PFSK-1 (cell line): Measurements from ENCODE around the gene SLC39A11.

ENCODE experiments used
- FOXP2 ChIP-seq: optimal IDR thresholded peaks from 2 replicates; pipeline ENCODE3; 2011; ENCODE audit warnings: borderline replicate concordance, control low read depth, inconsistent platforms; ENCODE audit not compliant: insufficient read depth; ENCODE audit errors: extremely low read length, extremely low read depth
- POLR2AphosphoS5 ChIP-seq: IDR thresholded peaks from 2 replicates; pipeline ENCODE4 v1.6.1; 2012; ENCODE audit warnings: low read depth, mild to moderate bottlenecking, control low read depth, low read length, moderate library complexity
- REST ChIP-seq, 2 experiments: IDR thresholded peaks; 2 replicates each; pipeline versions ENCODE4 v1.6.1 to v1.8.0; 2011 to 2012; ENCODE audit warnings: low read depth in 2 of 2, low read length in 2 of 2, control low read depth in 1 of 2, inconsistent platforms in 1 of 2, mild to moderate bottlenecking in 1 of 2, moderate library complexity in 1 of 2; ENCODE audit not compliant: insufficient read depth in 1 of 2
- SIN3A ChIP-seq: IDR thresholded peaks from 2 replicates; pipeline ENCODE4 v1.6.1; 2012; ENCODE audit warnings: mild to moderate bottlenecking, low read length, moderate library complexity, borderline replicate concordance; ENCODE audit not compliant: insufficient read depth
- TAF1 ChIP-seq: IDR thresholded peaks from 2 replicates; pipeline ENCODE4 v1.6.1; 2012; ENCODE audit warnings: low read length, control low read depth, borderline replicate concordance; ENCODE audit not compliant: insufficient read depth

Gene SLC39A11

GRCh38 chr17:72875361-72875760, 217.1 kb downstream of the SLC39A11 start:
- no peak for TF ChIP-seq SIN3A
- TF ChIP-seq POLR2AphosphoS5: no peak
- TF ChIP-seq REST (IDR thresholded peaks at IDR 0.05; ENCODE audit: insufficient read depth in 1 of 2, low read depth in 2 of 2, low read length in 2 of 2): no peak
- no peak for TF ChIP-seq FOXP2
- TF ChIP-seq TAF1: no peak

GRCh38 chr17:72872396-72872795, 220.1 kb downstream of the SLC39A11 start:
- TF ChIP-seq POLR2AphosphoS5: no peak
- TF ChIP-seq TAF1: no peak
- no peak for TF ChIP-seq REST (IDR thresholded peaks at IDR 0.05; ENCODE audit: insufficient read depth in 1 of 2, low read depth in 2 of 2, low read length in 2 of 2)
- no peak for TF ChIP-seq FOXP2
- TF ChIP-seq SIN3A: no peak

GRCh38 chr17:72870367-72870985, 222.0 kb downstream of the SLC39A11 start:
- TF ChIP-seq TAF1: no peak
- TF ChIP-seq SIN3A: no peak
- no peak for TF ChIP-seq FOXP2
- TF ChIP-seq REST (IDR thresholded peaks at IDR 0.05; ENCODE audit: insufficient read depth in 1 of 2, low read depth in 2 of 2, low read length in 2 of 2): no peak
- TF ChIP-seq POLR2AphosphoS5: no peak

GRCh38 chr17:72869630-72870029, 222.9 kb downstream of the SLC39A11 start:
- no peak for TF ChIP-seq FOXP2
- TF ChIP-seq REST (IDR thresholded peaks at IDR 0.05; ENCODE audit: insufficient read depth in 1 of 2, low read depth in 2 of 2, low read length in 2 of 2): no peak
- TF ChIP-seq TAF1: no peak
- TF ChIP-seq POLR2AphosphoS5: no peak
- no peak for TF ChIP-seq SIN3A

GRCh38 chr17:72865954-72866353, 226.5 kb downstream of the SLC39A11 start:
- no peak for TF ChIP-seq FOXP2
- no peak for TF ChIP-seq TAF1
- no peak for TF ChIP-seq REST (IDR thresholded peaks at IDR 0.05; ENCODE audit: insufficient read depth in 1 of 2, low read depth in 2 of 2, low read length in 2 of 2)
- no peak for TF ChIP-seq POLR2AphosphoS5
- no peak for TF ChIP-seq SIN3A
